ENCODE measurements around the gene IRGQ. TPM values are rescaled to one million over a fixed set of nuclear protein-coding genes. Genes with fewer than 3 reads are reported as not detected.

IRGQ gene
- total RNA-seq, 2 experiments from 2014 or later: 28.9 to 29.8 TPM

DNA sequence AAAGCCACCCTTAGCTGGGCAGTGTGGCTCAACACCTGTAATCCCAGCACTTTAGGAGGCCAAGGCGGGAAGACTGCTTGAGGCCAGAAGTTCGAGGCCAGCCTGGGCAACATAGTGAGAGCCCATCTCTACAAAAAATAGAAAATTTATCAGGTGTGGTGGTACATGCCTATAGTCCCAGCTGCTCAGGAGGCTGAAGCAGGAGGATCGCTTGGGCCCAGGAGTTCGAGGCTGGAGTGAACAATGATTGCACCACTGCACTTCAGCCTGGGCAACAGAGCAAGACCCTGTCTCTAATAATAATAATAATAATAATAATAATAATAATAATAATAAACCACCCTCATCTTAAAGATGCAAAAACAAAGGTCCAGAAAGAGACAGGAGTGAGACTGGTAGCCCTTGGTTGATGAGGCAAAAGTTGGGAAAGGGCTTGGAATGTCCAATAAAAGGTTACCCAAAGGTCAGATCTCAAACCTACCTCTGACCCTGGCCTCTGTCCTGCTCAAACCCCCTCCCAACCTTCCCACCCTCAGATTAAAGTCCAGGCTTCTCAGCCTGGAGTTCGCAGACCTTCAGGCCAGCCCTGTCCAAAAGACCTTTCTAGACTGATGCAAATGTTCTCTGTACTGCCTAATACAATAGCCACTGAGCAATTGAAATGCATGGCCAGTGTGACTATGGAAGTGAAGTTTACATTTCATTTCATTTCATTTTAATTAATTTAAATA, 53.8 kb downstream of the IRGQ start:
- CTCF ChIA-PET: no interaction called here
- no peak overlapping the region for H3K4me3 ChIP-seq (ENCODE audit: low read length)
- POLR2A ChIA-PET: no interaction called here

DNA sequence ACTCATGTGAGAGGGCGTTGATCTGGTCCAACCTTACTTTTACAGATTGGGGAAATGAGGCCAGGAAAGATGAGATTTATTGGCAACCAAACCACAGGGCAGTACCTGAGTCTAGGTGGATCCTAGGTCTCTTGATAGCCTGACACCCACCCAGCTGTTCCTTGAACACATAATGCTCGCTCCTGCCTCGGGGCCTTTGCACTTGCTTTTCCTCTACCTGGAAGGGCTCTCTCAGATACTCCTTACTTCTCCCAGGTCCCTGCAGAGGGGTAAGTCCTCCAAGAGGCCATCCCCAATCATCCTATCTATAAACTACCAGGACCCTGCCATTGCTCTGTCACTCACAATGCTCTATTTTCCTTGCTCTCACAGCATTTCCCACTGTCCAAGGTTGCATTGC, 55.6 kb downstream of the IRGQ start:
- Mint-ChIP-seq H3K9me3 (peaks cover 4% of the 10 kb centered on the region), H3K27me3 (no peaks in the 10 kb centered on the region), H3K36me3 (ENCODE audit: low read depth) (peaks cover 77% of the 10 kb centered on the region), H3K4me3 (no peak overlapping the region), H3K4me1 (ENCODE audit: low read depth) (peaks cover 2% of the 10 kb centered on the region), H3K27ac (no peak overlapping the region)
- Histone ChIP-seq H3K27me3 (ENCODE audit: control insufficient read depth in 1 of 2, insufficient read depth in 2 of 2, low read length in 2 of 2) (no peaks in the 10 kb centered on the region), H3K9me3 (ENCODE audit: control insufficient read depth in 1 of 2, insufficient read depth in 1 of 2, low read length in 2 of 2) (peaks cover 0 to 7% of the 10 kb centered on the region in 2 experiments), H3K4me1 (ENCODE audit: insufficient read depth, low read length) (no peaks in the 10 kb centered on the region), H3K36me3 (ENCODE audit: insufficient read depth, low read length) (peaks cover 62% of the 10 kb centered on the region), H3K27ac (ENCODE audit: low read depth in 1 of 2, low read length in 2 of 2) (no peak overlapping the region), H3K4me3 (ENCODE audit: low read length) (no peak overlapping the region)
- no peak for ATAC-seq (ENCODE audit: poor library complexity)
- TF ChIP-seq, protein P1, sequence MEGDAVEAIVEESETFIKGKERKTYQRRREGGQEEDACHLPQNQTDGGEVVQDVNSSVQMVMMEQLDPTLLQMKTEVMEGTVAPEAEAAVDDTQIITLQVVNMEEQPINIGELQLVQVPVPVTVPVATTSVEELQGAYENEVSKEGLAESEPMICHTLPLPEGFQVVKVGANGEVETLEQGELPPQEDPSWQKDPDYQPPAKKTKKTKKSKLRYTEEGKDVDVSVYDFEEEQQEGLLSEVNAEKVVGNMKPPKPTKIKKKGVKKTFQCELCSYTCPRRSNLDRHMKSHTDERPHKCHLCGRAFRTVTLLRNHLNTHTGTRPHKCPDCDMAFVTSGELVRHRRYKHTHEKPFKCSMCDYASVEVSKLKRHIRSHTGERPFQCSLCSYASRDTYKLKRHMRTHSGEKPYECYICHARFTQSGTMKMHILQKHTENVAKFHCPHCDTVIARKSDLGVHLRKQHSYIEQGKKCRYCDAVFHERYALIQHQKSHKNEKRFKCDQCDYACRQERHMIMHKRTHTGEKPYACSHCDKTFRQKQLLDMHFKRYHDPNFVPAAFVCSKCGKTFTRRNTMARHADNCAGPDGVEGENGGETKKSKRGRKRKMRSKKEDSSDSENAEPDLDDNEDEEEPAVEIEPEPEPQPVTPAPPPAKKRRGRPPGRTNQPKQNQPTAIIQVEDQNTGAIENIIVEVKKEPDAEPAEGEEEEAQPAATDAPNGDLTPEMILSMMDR (IDR thresholded peaks at IDR 0.05): no peak
- CTCF ChIA-PET: no interaction called here
- intact Hi-C loops (cut with DNase I, micrococcal nuclease): no loop called here
- POLR2A ChIA-PET: no interaction called here
- DNase-seq: no peak

More for the DNA sequence above, 53.8 kb downstream of the IRGQ start:
- no peaks in the 10 kb centered on the region for H3K4me1 Mint-ChIP-seq (ENCODE audit: low read depth)
- H3K27ac Mint-ChIP-seq: no peak overlapping the region
- TF ChIP-seq, protein P1 (IDR thresholded peaks at IDR 0.05): no peak
- H3K36me3 Mint-ChIP-seq (ENCODE audit: low read depth): peaks cover 90% of the 10 kb centered on the region
- Histone ChIP-seq H3K9me3 (ENCODE audit: control insufficient read depth in 1 of 2, insufficient read depth in 1 of 2, low read length in 2 of 2) (peaks cover 0 to 7% of the 10 kb centered on the region in 2 experiments), H3K27ac (ENCODE audit: low read depth in 1 of 2, low read length in 2 of 2) (no peak overlapping the region), H3K4me1 (ENCODE audit: insufficient read depth, low read length) (no peaks in the 10 kb centered on the region), H3K27me3 (ENCODE audit: control insufficient read depth in 1 of 2, insufficient read depth in 2 of 2, low read length in 2 of 2) (no peaks in the 10 kb centered on the region), H3K36me3 (ENCODE audit: insufficient read depth, low read length) (peaks cover 67% of the 10 kb centered on the region)
- intact Hi-C loops (cut with DNase I, micrococcal nuclease): no loop called here
- no peak overlapping the region for H3K4me3 Mint-ChIP-seq
- peaks cover 4% of the 10 kb centered on the region for H3K9me3 Mint-ChIP-seq
- no peak for ATAC-seq (ENCODE audit: poor library complexity)
- DNase-seq: no peak
- no peaks in the 10 kb centered on the region for H3K27me3 Mint-ChIP-seq

DNA sequence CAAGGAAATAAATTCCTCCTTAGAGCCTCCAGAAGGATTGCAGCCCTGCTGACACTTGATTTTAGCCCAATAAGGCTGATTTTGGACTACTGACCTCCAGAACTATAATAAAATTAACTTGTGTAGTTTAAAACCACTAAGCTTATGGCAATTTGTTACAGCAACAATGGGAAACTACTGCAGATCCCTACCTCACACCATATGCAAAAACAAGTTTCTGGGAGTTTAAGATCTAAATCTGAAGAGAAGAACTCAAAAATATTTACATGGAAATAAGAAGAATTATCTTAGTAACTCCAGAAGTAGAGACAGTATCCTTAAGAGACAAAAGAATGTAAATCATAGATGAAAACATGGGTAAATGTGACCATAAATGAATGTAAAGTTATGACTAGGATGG, 57.0 kb downstream of the IRGQ start:
- Histone ChIP-seq H3K36me3 (ENCODE audit: insufficient read depth, low read length) (peaks cover 50% of the 10 kb centered on the region), H3K9me3 (ENCODE audit: control insufficient read depth in 1 of 2, insufficient read depth in 1 of 2, low read length in 2 of 2) (peaks cover 0 to 7% of the 10 kb centered on the region in 2 experiments), H3K27me3 (ENCODE audit: control insufficient read depth in 1 of 2, insufficient read depth in 2 of 2, low read length in 2 of 2) (no peaks in the 10 kb centered on the region), H3K27ac (ENCODE audit: low read depth in 1 of 2, low read length in 2 of 2) (no peak overlapping the region), H3K4me3 (ENCODE audit: low read length) (no peak overlapping the region), H3K4me1 (ENCODE audit: insufficient read depth, low read length) (peaks cover 5% of the 10 kb centered on the region)
- DNase-seq: no peak
- H3K9me3 Mint-ChIP-seq: peaks cover 4% of the 10 kb centered on the region
- ChIA-PET CTCF (no interaction called here), POLR2A (no interaction called here)
- H3K4me3 Mint-ChIP-seq: no peak overlapping the region
- intact Hi-C loops (cut with DNase I, micrococcal nuclease): loop anchor here in 1 of 2 experiments (5.0 to 10.0 kb wide), 2 partner anchors 53 to 216 kb away; partner anchors contain the start of gene SMG9
- ATAC-seq (ENCODE audit: poor library complexity): no peak
- H3K4me1 Mint-ChIP-seq (ENCODE audit: low read depth): peaks cover 7% of the 10 kb centered on the region
- peaks cover 64% of the 10 kb centered on the region for H3K36me3 Mint-ChIP-seq (ENCODE audit: low read depth)
- H3K27ac Mint-ChIP-seq: no peak overlapping the region
- no peaks in the 10 kb centered on the region for H3K27me3 Mint-ChIP-seq
- TF ChIP-seq, protein P1 (IDR thresholded peaks at IDR 0.05): no peak

All from CD4-positive, alpha-beta T cell (primary cell).